Measurements from ENCODE around the gene PYGB.

Gene PYGB

DNA sequence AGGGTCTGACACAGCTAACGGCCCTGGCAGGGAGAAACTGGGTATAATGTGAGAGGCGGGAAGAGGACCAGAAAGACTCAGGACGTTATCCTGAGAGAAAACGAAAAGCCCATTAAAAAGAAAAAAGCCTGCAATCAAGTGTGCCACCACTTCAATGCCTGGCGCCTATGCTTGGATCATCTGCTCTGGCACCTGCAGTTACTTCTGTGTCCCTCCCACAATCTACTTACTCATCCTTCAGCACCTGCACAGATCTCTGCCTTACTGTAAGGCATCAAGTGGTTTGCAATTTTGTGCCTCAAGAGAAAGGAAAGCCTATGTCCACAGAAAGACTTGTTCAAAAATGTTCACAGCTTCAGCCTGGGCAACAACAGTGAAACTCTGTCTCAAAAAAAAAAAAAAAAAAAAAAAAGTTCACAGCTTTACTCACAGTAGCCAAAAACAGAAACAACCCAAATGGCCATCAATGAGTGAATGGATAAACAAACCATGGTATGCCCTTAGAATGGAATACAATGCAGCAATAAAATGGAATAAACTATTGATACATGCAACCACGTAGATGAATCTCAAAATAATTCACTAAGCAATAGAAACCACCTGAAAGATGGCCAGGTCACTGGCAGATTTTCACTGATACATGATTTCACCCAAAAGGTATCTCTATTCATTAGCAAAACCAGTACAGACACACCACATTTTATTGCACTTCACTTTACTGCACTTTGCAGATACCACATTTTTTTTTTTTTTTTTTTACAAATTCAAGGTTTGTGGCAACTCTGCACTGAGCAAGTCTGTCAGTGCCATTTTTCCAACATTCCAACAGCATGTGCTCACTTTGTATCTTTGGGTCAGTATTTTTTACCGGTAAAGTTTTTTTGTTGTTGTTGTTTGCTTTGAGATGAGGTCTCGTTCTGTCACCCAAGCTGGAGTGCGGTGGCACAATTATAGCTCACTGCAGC lies 94.1 kb downstream of the PYGB start:
- TF ChIP-seq TAF1 (IDR thresholded peaks at IDR 0.05; ENCODE audit: borderline replicate concordance, insufficient read depth, low read length) (no peak), POLR2AphosphoS5 (IDR thresholded peaks at IDR 0.05; ENCODE audit: low read depth, low read length) (no peak), REST (IDR thresholded peaks at IDR 0.05; ENCODE audit: insufficient read depth in 1 of 2, low read depth in 2 of 2, low read length in 2 of 2) (no peak), SIN3A (IDR thresholded peaks at IDR 0.05; ENCODE audit: borderline replicate concordance, insufficient read depth, low read length) (no peak), FOXP2 (optimal IDR thresholded peaks at IDR 0.05; ENCODE audit: borderline replicate concordance, extremely low read depth, extremely low read length, insufficient read depth) (no peak)

- TF ChIP-seq REST (IDR thresholded peaks at IDR 0.05; ENCODE audit: insufficient read depth in 1 of 2, low read depth in 2 of 2, low read length in 2 of 2): no peak
- TF ChIP-seq SIN3A (IDR thresholded peaks at IDR 0.05; ENCODE audit: borderline replicate concordance, insufficient read depth, low read length): no peak
- TF ChIP-seq POLR2AphosphoS5 (IDR thresholded peaks at IDR 0.05; ENCODE audit: low read depth, low read length): no peak
- no peak for TF ChIP-seq TAF1 (IDR thresholded peaks at IDR 0.05; ENCODE audit: borderline replicate concordance, insufficient read depth, low read length)
- no peak for TF ChIP-seq FOXP2 (optimal IDR thresholded peaks at IDR 0.05; ENCODE audit: borderline replicate concordance, extremely low read depth, extremely low read length, insufficient read depth)
Measured at GRCh38 chr20:25344634-25345033, 96.7 kb downstream of the PYGB start.

- TF ChIP-seq REST (IDR thresholded peaks at IDR 0.05; ENCODE audit: insufficient read depth in 1 of 2, low read depth in 2 of 2, low read length in 2 of 2) (no peak), SIN3A (IDR thresholded peaks at IDR 0.05; ENCODE audit: borderline replicate concordance, insufficient read depth, low read length) (no peak), TAF1 (IDR thresholded peaks at IDR 0.05; ENCODE audit: borderline replicate concordance, insufficient read depth, low read length) (no peak), POLR2AphosphoS5 (IDR thresholded peaks at IDR 0.05; ENCODE audit: low read depth, low read length) (no peak), FOXP2 (optimal IDR thresholded peaks at IDR 0.05; ENCODE audit: borderline replicate concordance, extremely low read depth, extremely low read length, insufficient read depth) (no peak)
Measured at GRCh38 chr20:25345721-25346120, 97.8 kb downstream of the PYGB start.

DNA sequence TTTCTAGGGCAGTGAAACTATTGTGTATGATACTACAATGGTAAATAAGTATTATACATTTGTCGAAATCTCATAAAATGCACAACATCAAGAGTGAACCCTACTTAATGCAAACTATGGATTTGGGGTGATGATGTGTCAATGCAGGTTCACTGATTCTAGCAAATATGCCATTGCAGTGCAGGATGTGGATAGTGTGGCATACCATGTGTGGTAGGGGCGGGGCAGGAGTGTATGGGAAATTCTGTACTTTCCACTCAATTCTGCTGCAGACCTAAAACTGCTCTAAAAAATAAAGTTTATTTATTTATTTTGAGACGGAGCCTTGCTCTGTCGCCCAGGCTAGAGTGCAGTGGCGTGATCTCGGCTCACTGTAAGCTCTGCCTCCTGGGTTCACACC lies 98.5 kb downstream of the PYGB start:
- TF ChIP-seq FOXP2 (optimal IDR thresholded peaks at IDR 0.05; ENCODE audit: borderline replicate concordance, extremely low read depth, extremely low read length, insufficient read depth) (no peak), POLR2AphosphoS5 (IDR thresholded peaks at IDR 0.05; ENCODE audit: low read depth, low read length) (no peak), SIN3A (IDR thresholded peaks at IDR 0.05; ENCODE audit: borderline replicate concordance, insufficient read depth, low read length) (no peak), REST (IDR thresholded peaks at IDR 0.05; ENCODE audit: insufficient read depth in 1 of 2, low read depth in 2 of 2, low read length in 2 of 2) (no peak), TAF1 (IDR thresholded peaks at IDR 0.05; ENCODE audit: borderline replicate concordance, insufficient read depth, low read length) (no peak)

Measured in PFSK-1 (cell line).